GM03348 (cell line): ENCODE results near the gene AGBL3.

Source experiments
- DNase-seq: peaks from one replicate; pipeline ENCODE4 v3.0.0; 2012; ENCODE audit warnings: low spot score

AGBL3 gene

GRCh38 chr7:134986363-134987251 is at the start of gene AGBL3:
TSS of gene AGBL3 (plus strand) at chr7:134986508. CDS start at chr7:134987934, 1,426 bp downstream.
- DNase-seq: peak; percentile 96

GRCh38 chr7:134936893-134937510 is 49.3 kb upstream of the AGBL3 start:
- no peak for DNase-seq

GRCh38 chr7:134938141-134938540 is 48.2 kb upstream of the AGBL3 start:
- DNase-seq: no peak

GRCh38 chr7:134939136-134939535 is 47.2 kb upstream of the AGBL3 start:
- DNase-seq: no peak

- no peak for DNase-seq
These were observed 45.6 kb upstream of the AGBL3 start for GRCh38 chr7:134940729-134941128.

- peak; percentile 72 for DNase-seq
These were observed 45.0 kb upstream of the AGBL3 start for GRCh38 chr7:134941185-134941900.

GRCh38 chr7:134941952-134942351 is 44.4 kb upstream of the AGBL3 start:
- no peak for DNase-seq

GRCh38 chr7:134942690-134943466 is 43.4 kb upstream of the AGBL3 start:
- no peak for DNase-seq

- DNase-seq: no peak
These were observed 42.4 kb upstream of the AGBL3 start for GRCh38 chr7:134943785-134944400.

- no peak for DNase-seq
These were observed 40.6 kb upstream of the AGBL3 start for GRCh38 chr7:134945691-134946090.

GRCh38 chr7:134946260-134946659 is 40.0 kb upstream of the AGBL3 start:
- peak; percentile 29 for DNase-seq

- no peak for DNase-seq
These were observed 39.0 kb upstream of the AGBL3 start for GRCh38 chr7:134947329-134947728.

GRCh38 chr7:134947831-134948230 is 38.5 kb upstream of the AGBL3 start:
- DNase-seq: no peak

GRCh38 chr7:134948246-134948645 is 38.1 kb upstream of the AGBL3 start:
- no peak for DNase-seq

GRCh38 chr7:134948736-134949135 is 37.6 kb upstream of the AGBL3 start:
- DNase-seq: peak; percentile 45

- DNase-seq: peak; percentile 16
These were observed 37.1 kb upstream of the AGBL3 start for GRCh38 chr7:134949171-134949570.

- peak; percentile 28 for DNase-seq
These were observed 31.9 kb upstream of the AGBL3 start for GRCh38 chr7:134954197-134955082.

GRCh38 chr7:134957005-134957404 is 29.3 kb upstream of the AGBL3 start:
- no peak for DNase-seq

- no peak for DNase-seq
These were observed 26.5 kb upstream of the AGBL3 start for GRCh38 chr7:134959810-134960209.

GRCh38 chr7:134962270-134962780 is 24.0 kb upstream of the AGBL3 start:
- DNase-seq: no peak
